Panc1 (cell line): ENCODE measurements around the gene RAB7B. TPM values are rescaled to one million over a fixed set of nuclear protein-coding genes. Genes with fewer than 3 reads are reported as not detected.
A peak's percentile ranks its signal among the peaks of the same experiment; 100 is the strongest.

Experiments used
- ATAC-seq: fragments of 200-7000 bp; cut with Tn5 transposase; 2 replicates; pipeline ENCODE4 v1.9.1; 2020; ENCODE audit warnings: mild to moderate bottlenecking, moderate library complexity
- BruUV-seq: library from RNA; stranded (reverse); fragments of 400-500 nt; replicated peaks from 2 replicates; lab custom pipeline; 2021; lab: Mats Ljungman, UMichigan
- CTCF ChIA-PET: fragments of 300-600 bp; sonication (Branson Sonifier 250); formaldehyde crosslinking; loops from one replicate; lab custom pipeline; 2022; ENCODE audit warnings: antibody characterized with exemption; lab: Charles Lee
- POLR2A ChIA-PET: fragments of 300-600 bp; sonication (Branson Sonifier 250); formaldehyde crosslinking; loops from one replicate; lab custom pipeline; 2022; ENCODE audit warnings: antibody characterized with exemption; lab: Charles Lee
- DNase-seq: peaks from one replicate; pipeline ENCODE4 v3.0.0-alpha.2; 2010; ENCODE audit warnings: low read depth, low spot score
- H3K27ac ChIP-seq: 2 replicates; pipeline ENCODE4 v1.5.1; 2011; ENCODE audit warnings: mild to moderate bottlenecking, low read length, inconsistent platforms
- H3K27me3 ChIP-seq: fragments of 200-500 bp; sonication (Bioruptor generic); 2 replicates; pipeline ENCODE4 v1.6.0; 2014; ENCODE audit warnings: low read length, inconsistent platforms; ENCODE audit not compliant: control insufficient read depth, insufficient read depth
- H3K36me3 ChIP-seq: fragments of 200-500 bp; sonication (Bioruptor generic); 2 replicates; pipeline ENCODE4 v1.5.1; 2014; ENCODE audit warnings: inconsistent platforms, mild to moderate bottlenecking, low read length, moderate library complexity; ENCODE audit not compliant: control insufficient read depth, insufficient read depth
- H3K4me1 ChIP-seq: 2 replicates; pipeline ENCODE4 v1.5.1; 2011; ENCODE audit warnings: inconsistent platforms, mild to moderate bottlenecking, low read length, moderate library complexity; ENCODE audit not compliant: control insufficient read depth, insufficient read depth
- H3K4me3 ChIP-seq, 2 experiments: 2 replicates each; pipeline ENCODE4 v1.5.1; 2011 to 2012; ENCODE audit warnings: low read depth in 2 of 2, low read length in 2 of 2, mild to moderate bottlenecking in 2 of 2, inconsistent platforms in 1 of 2, moderate library complexity in 1 of 2
- H3K9me3 ChIP-seq: fragments of 200-500 bp; sonication (Bioruptor generic); 2 replicates; pipeline ENCODE4 v1.5.1; 2014; ENCODE audit warnings: low read depth, mild to moderate bottlenecking, inconsistent platforms, low read length, moderate library complexity; ENCODE audit not compliant: control insufficient read depth, insufficient read depth
- POLR2AphosphoS5 ChIP-seq: IDR thresholded peaks from 2 replicates; pipeline ENCODE4 v1.6.1; 2012; ENCODE audit warnings: mild to moderate bottlenecking, low read depth, low read length, moderate library complexity
- SIN3A ChIP-seq: IDR thresholded peaks from 2 replicates; pipeline ENCODE4 v1.6.1; 2012; ENCODE audit warnings: low read depth, mild to moderate bottlenecking, low read length, moderate library complexity, borderline replicate concordance; ENCODE audit not compliant: insufficient read depth
- TCF7L2 ChIP-seq: IDR thresholded peaks from 2 replicates; pipeline ENCODE4 v1.6.1; 2011; ENCODE audit warnings: mild to moderate bottlenecking, low read depth, low read length, inconsistent platforms
- in situ Hi-C: cut with HindIII; loops from 2 replicates; pipeline ENCODE4 v1.10.0; 2016; ENCODE audit warnings: low sequenced_read_pairs, low pct_unique_long_range_greater_than_20kb
- intact Hi-C: fragments of 100-400 bp; cut with micrococcal nuclease; formaldehyde crosslinking; loops from one replicate; pipeline ENCODE4 v1.10.0; 2022; ENCODE audit not compliant: unreplicated experiment
- total RNA-seq: library from RNA; stranded (reverse); gene quantifications from one replicate; pipeline ENCODE4 v1.2.1, GENCODE V29; 2021; ENCODE audit not compliant: unreplicated experiment
- TF ChIP-seq, protein P1 (sequence below): fragments of 450-650 bp; IDR thresholded peaks from 2 replicates; pipeline ENCODE4 v1.5.1; 2017; ENCODE audit warnings: mild to moderate bottlenecking
- TF ChIP-seq, protein P2 (sequence below), 2 experiments: IDR thresholded peaks; 2 replicates each; pipeline ENCODE4 v1.6.1; 2011 to 2012; ENCODE audit warnings: low read depth in 2 of 2, control low read depth in 1 of 2, low read length in 1 of 2, mild to moderate bottlenecking in 1 of 2, moderate library complexity in 1 of 2; ENCODE audit not compliant: insufficient read depth in 1 of 2

RAB7B gene
- total RNA-seq, 1 experiment from 2014 or later = 0.05 TPM

DNA sequence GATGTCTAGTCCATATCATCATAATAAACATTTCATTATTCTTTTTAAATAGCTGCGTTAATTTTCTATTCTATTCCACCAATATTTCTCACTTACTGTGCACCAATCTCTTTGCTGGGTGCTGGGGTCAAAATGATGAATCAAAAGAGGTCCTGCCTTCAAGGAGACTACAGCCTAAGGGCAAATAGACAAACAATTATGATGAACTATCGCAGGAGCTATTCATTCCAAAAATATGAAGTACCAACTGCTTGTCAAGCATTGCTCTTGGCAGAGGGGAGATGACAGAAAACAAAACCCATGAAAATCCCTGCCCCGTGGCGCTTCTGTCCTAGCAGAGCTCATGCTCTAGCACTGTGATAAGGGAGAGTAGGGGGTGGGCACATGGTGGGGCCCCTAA lies 31.1 kb downstream of the RAB7B start:
- ChIA-PET CTCF (interaction anchor here (0.7 kb wide), 1 partner anchor 180 kb away, joined by 3 read pairs; no protein-coding TSS in a partner anchor), POLR2A (interaction anchor here (0.7 kb wide), 1 partner anchor 180 kb away, joined by 4 read pairs; no protein-coding TSS in a partner anchor)
- H3K4me1 ChIP-seq = no peaks in the 10 kb centered on the region
- ATAC-seq (0 out of 2 replicates have a peak, but pooled peaks have one; percentile 23), DNase-seq (no peak)
- intact Hi-C loops (no loop called here), in situ Hi-C loops (no loop called here)
- H3K27me3 ChIP-seq = no peaks in the 10 kb centered on the region
- no peak overlapping the region for H3K27ac ChIP-seq
- no peaks in the 10 kb centered on the region for H3K36me3 ChIP-seq
- TF ChIP-seq, protein P1, sequence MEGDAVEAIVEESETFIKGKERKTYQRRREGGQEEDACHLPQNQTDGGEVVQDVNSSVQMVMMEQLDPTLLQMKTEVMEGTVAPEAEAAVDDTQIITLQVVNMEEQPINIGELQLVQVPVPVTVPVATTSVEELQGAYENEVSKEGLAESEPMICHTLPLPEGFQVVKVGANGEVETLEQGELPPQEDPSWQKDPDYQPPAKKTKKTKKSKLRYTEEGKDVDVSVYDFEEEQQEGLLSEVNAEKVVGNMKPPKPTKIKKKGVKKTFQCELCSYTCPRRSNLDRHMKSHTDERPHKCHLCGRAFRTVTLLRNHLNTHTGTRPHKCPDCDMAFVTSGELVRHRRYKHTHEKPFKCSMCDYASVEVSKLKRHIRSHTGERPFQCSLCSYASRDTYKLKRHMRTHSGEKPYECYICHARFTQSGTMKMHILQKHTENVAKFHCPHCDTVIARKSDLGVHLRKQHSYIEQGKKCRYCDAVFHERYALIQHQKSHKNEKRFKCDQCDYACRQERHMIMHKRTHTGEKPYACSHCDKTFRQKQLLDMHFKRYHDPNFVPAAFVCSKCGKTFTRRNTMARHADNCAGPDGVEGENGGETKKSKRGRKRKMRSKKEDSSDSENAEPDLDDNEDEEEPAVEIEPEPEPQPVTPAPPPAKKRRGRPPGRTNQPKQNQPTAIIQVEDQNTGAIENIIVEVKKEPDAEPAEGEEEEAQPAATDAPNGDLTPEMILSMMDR = no peak
- TF ChIP-seq TCF7L2 = no peak
- TF ChIP-seq, protein P2, sequence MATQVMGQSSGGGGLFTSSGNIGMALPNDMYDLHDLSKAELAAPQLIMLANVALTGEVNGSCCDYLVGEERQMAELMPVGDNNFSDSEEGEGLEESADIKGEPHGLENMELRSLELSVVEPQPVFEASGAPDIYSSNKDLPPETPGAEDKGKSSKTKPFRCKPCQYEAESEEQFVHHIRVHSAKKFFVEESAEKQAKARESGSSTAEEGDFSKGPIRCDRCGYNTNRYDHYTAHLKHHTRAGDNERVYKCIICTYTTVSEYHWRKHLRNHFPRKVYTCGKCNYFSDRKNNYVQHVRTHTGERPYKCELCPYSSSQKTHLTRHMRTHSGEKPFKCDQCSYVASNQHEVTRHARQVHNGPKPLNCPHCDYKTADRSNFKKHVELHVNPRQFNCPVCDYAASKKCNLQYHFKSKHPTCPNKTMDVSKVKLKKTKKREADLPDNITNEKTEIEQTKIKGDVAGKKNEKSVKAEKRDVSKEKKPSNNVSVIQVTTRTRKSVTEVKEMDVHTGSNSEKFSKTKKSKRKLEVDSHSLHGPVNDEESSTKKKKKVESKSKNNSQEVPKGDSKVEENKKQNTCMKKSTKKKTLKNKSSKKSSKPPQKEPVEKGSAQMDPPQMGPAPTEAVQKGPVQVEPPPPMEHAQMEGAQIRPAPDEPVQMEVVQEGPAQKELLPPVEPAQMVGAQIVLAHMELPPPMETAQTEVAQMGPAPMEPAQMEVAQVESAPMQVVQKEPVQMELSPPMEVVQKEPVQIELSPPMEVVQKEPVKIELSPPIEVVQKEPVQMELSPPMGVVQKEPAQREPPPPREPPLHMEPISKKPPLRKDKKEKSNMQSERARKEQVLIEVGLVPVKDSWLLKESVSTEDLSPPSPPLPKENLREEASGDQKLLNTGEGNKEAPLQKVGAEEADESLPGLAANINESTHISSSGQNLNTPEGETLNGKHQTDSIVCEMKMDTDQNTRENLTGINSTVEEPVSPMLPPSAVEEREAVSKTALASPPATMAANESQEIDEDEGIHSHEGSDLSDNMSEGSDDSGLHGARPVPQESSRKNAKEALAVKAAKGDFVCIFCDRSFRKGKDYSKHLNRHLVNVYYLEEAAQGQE (IDR thresholded peaks at IDR 0.05; ENCODE audit: insufficient read depth in 1 of 2, low read depth in 2 of 2, low read length in 1 of 2) = no peak
- TF ChIP-seq POLR2AphosphoS5 = no peak
- no peak for TF ChIP-seq SIN3A
- H3K9me3 ChIP-seq = no peaks in the 10 kb centered on the region
- BruUV-seq = no TSS peak
- H3K4me3 ChIP-seq = no peak overlapping the region

DNA sequence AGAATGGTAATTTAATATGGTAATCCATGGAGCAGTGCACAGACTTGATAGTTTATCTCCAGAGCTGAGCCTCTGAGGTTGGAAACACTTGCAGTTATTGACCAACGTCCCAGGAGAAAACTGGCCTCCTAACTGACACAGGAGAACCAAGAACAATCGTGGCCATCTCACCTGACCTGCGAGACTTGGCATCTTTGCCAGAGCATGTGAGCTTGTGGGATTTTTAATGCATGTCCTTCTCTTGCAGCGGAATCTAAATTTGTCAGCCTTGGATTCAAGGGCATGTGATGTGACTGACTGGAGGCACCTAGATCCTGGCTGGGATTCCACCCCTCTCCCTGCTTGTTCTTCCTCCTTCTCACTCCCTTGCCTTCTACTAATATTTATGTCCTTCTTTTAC lies 32.1 kb downstream of the RAB7B start:
- BruUV-seq = no TSS peak

More for the DNA sequence above, 32.1 kb downstream of the RAB7B start:
- H3K4me3 ChIP-seq = no peak overlapping the region
- ChIA-PET POLR2A (no interaction called here), CTCF (interaction anchor here (0.6 kb wide), 1 partner anchor 94 kb away, joined by 6 read pairs; no protein-coding TSS in a partner anchor)
- H3K36me3 ChIP-seq = no peaks in the 10 kb centered on the region
- H3K4me1 ChIP-seq = no peaks in the 10 kb centered on the region
- no peak overlapping the region for H3K27ac ChIP-seq
- DNase-seq (no peak), ATAC-seq (no peak)
- intact Hi-C loops = no loop called here
- in situ Hi-C loops = no loop called here
- TF ChIP-seq POLR2AphosphoS5 (no peak), TCF7L2 (no peak), SIN3A (no peak)
- TF ChIP-seq, protein P1 = no peak
- TF ChIP-seq, protein P2 (IDR thresholded peaks at IDR 0.05; ENCODE audit: insufficient read depth in 1 of 2, low read depth in 2 of 2, low read length in 1 of 2) = no peak
- H3K27me3 ChIP-seq = no peaks in the 10 kb centered on the region
- H3K9me3 ChIP-seq = no peaks in the 10 kb centered on the region
